SKM-1 treated with dmso at 0.1 percent for 144 hours (cell line): Measurements from ENCODE around the gene HMGN3.

Source experiments
- DNase-seq: peaks from one replicate; lab custom pipeline; 2025; ENCODE audit not compliant: unreplicated experiment; lab: John Stamatoyannopoulos, UW

HMGN3 gene

GRCh38 chr6:79188107-79188506 lies 46.4 kb downstream of the HMGN3 start:
- DNase-seq: no peak

- no peak for DNase-seq
These were observed 47.9 kb downstream of the HMGN3 start for GRCh38 chr6:79186564-79186963.

- no peak for DNase-seq
These were observed 49.8 kb downstream of the HMGN3 start for GRCh38 chr6:79184641-79185040.

- no peak for DNase-seq
These were observed 50.4 kb downstream of the HMGN3 start for GRCh38 chr6:79184086-79184485.

GRCh38 chr6:79180052-79180451 lies 54.4 kb downstream of the HMGN3 start:
- no peak for DNase-seq

- DNase-seq: no peak
These were observed 61.1 kb downstream of the HMGN3 start for GRCh38 chr6:79173378-79173777.

GRCh38 chr6:79170959-79171358 lies 63.5 kb downstream of the HMGN3 start:
- DNase-seq: no peak

- no peak for DNase-seq
These were observed 64.1 kb downstream of the HMGN3 start for GRCh38 chr6:79170431-79170830.

- no peak for DNase-seq
These were observed 65.8 kb downstream of the HMGN3 start for GRCh38 chr6:79168695-79168980.

- no peak for DNase-seq
These were observed 66.4 kb downstream of the HMGN3 start for GRCh38 chr6:79167931-79168694.

GRCh38 chr6:79159846-79160245 lies 74.6 kb downstream of the HMGN3 start:
- DNase-seq: no peak

- DNase-seq: no peak
These were observed 75.5 kb downstream of the HMGN3 start for GRCh38 chr6:79158856-79159516.

- no peak for DNase-seq
These were observed 76.4 kb downstream of the HMGN3 start for GRCh38 chr6:79157961-79158644.

- DNase-seq: no peak
These were observed 82.2 kb downstream of the HMGN3 start for GRCh38 chr6:79152269-79152737.
